Astrocyte (in vitro differentiated cells and primary cell): ENCODE measurements around the gene DCST1. TPM values are rescaled to one million over a fixed set of nuclear protein-coding genes. Genes with fewer than 3 reads are reported as not detected.
A peak's percentile ranks its signal among the peaks of the same experiment; 100 is the strongest.

Experiments used
- DNase-seq: peaks from one replicate; pipeline ENCODE4 v3.0.0-alpha.2; 2010; ENCODE audit warnings: low read depth
- FAIRE-seq: peaks from 2 replicates; lab custom pipeline; 2011; peaks lifted over from hg19 to GRCh38; lab: Jason Lieb, UNC
- H2AFZ ChIP-seq: 2 replicates; pipeline ENCODE4 v1.6.0; 2012; ENCODE audit warnings: low read depth, low read length, inconsistent platforms
- H3K27ac ChIP-seq: 2 replicates; pipeline ENCODE4 v1.5.1; 2011; ENCODE audit warnings: low read depth, low read length, inconsistent platforms
- H3K27me3 ChIP-seq: 2 replicates; pipeline ENCODE4 v1.6.0; 2011; ENCODE audit warnings: low read length, inconsistent platforms; ENCODE audit not compliant: insufficient read depth
- H3K36me3 ChIP-seq: 2 replicates; pipeline ENCODE4 v1.5.1; 2011; ENCODE audit warnings: low read length, inconsistent platforms; ENCODE audit not compliant: insufficient read depth
- H3K4me1 ChIP-seq: 2 replicates; pipeline ENCODE4 v1.5.1; 2011; ENCODE audit warnings: low read length, inconsistent platforms; ENCODE audit not compliant: insufficient read depth
- H3K4me2 ChIP-seq: 2 replicates; pipeline ENCODE4 v1.6.0; 2012; ENCODE audit warnings: low read length, inconsistent platforms
- H3K4me3 ChIP-seq: 2 replicates; pipeline ENCODE4 v1.5.1; 2011; ENCODE audit warnings: low read depth, mild to moderate bottlenecking, low read length, inconsistent platforms; ENCODE audit not compliant: insufficient read depth
- H3K79me2 ChIP-seq: 2 replicates; pipeline ENCODE4 v1.6.0; 2012; ENCODE audit warnings: mild to moderate bottlenecking, low read length, inconsistent platforms; ENCODE audit not compliant: insufficient read depth
- H3K9ac ChIP-seq: 2 replicates; pipeline ENCODE4 v1.6.0; 2012; ENCODE audit warnings: mild to moderate bottlenecking, low read length, inconsistent platforms
- H3K9me3 ChIP-seq: 2 replicates; pipeline ENCODE4 v1.5.1; 2012; ENCODE audit warnings: low read depth, mild to moderate bottlenecking, low read length, inconsistent platforms; ENCODE audit not compliant: insufficient read depth
- H4K20me1 ChIP-seq: 2 replicates; pipeline ENCODE4 v1.6.0; 2012; ENCODE audit warnings: low read length, inconsistent platforms; ENCODE audit not compliant: insufficient read depth
- H3K27ac Mint-ChIP-seq: one replicate; pipeline ENCODE4 v1.8.0; 2021; ENCODE audit warnings: mild to moderate bottlenecking, mixed read lengths; ENCODE audit not compliant: unreplicated experiment
- H3K27me3 Mint-ChIP-seq: one replicate; pipeline ENCODE4 v1.8.0; 2021; ENCODE audit warnings: low read depth, mixed read lengths; ENCODE audit not compliant: unreplicated experiment
- H3K36me3 Mint-ChIP-seq: one replicate; pipeline ENCODE4 v1.8.0; 2021; ENCODE audit warnings: low read depth, mixed read lengths; ENCODE audit not compliant: unreplicated experiment
- H3K4me1 Mint-ChIP-seq: one replicate; pipeline ENCODE4 v1.8.0; 2021; ENCODE audit warnings: low read depth, mixed read lengths; ENCODE audit not compliant: unreplicated experiment
- H3K4me3 Mint-ChIP-seq: one replicate; pipeline ENCODE4 v1.8.0; 2021; ENCODE audit warnings: mild to moderate bottlenecking, moderate library complexity, mixed read lengths; ENCODE audit not compliant: unreplicated experiment
- H3K9me3 Mint-ChIP-seq: one replicate; pipeline ENCODE4 v1.8.0; 2021; ENCODE audit warnings: mild to moderate bottlenecking, mixed read lengths; ENCODE audit not compliant: unreplicated experiment
- CTCF ChIP-seq: IDR thresholded peaks from 2 replicates; pipeline ENCODE4 v1.5.1; 2011; ENCODE audit warnings: low read depth, mild to moderate bottlenecking, inconsistent platforms, low read length, moderate library complexity; ENCODE audit not compliant: insufficient read depth
- EZH2 ChIP-seq: IDR thresholded peaks from 2 replicates; pipeline ENCODE4 v1.6.1; 2012; ENCODE audit warnings: mild to moderate bottlenecking, low read length, inconsistent platforms; ENCODE audit not compliant: insufficient read depth
- total RNA-seq: library from RNA; stranded (reverse); gene quantifications from 2 replicates; pipeline ENCODE4 v1.2.1, GENCODE V29; 2021

DCST1 gene
- total RNA-seq, 1 donor from 2014 or later: not detected

DNA sequence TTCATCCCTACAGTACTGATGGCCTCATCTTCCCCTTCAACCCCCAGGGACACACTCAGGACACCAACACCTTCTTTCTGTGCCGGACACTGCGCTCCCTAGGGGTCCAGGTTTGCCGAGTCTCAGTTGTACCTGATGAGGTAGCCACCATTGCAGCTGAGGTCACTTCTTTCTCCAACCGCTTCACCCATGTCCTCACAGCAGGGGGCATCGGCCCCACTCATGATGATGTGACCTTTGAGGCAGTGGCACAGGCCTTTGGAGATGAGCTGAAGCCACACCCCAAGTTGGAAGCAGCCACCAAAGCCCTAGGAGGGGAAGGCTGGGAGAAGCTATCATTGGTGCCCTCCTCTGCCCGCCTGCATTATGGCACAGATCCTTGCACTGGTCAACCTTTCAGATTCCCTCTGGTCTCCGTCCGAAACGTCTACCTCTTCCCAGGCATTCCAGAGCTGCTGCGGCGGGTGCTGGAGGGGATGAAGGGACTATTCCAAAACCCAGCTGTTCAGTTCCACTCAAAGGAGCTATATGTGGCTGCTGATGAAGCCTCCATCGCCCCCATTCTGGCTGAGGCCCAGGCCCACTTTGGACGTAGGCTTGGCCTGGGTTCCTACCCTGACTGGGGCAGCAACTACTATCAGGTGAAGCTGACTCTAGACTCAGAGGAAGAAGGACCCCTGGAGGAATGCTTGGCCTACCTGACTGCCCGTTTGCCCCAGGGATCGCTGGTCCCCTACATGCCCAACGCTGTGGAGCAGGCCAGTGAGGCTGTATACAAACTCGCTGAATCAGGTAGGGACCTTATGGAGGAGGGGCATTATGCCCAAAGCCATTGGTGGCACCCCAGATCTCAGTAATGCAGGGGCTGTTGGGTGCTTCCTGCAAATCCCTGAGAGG is 45.3 kb upstream of the DCST1 start:
- no peak overlapping the region for H3K4me3 Mint-ChIP-seq
- DNase-seq: no peak
- peaks cover 14% of the 10 kb centered on the region for H3K4me1 Mint-ChIP-seq
- H3K9ac ChIP-seq: no peak overlapping the region
- no peak overlapping the region for H3K4me3 ChIP-seq
- peaks cover 56% of the 10 kb centered on the region for H3K79me2 ChIP-seq
- H3K4me2 ChIP-seq: no peak overlapping the region
- H3K27me3 Mint-ChIP-seq: no peaks in the 10 kb centered on the region
- no peak for FAIRE-seq
- H3K27me3 ChIP-seq: no peaks in the 10 kb centered on the region
- H3K4me1 ChIP-seq: peaks cover 8% of the 10 kb centered on the region
- H3K36me3 Mint-ChIP-seq: peaks cover 9% of the 10 kb centered on the region
- peaks cover 24% of the 10 kb centered on the region for H3K36me3 ChIP-seq
- no peaks in the 10 kb centered on the region for H3K9me3 ChIP-seq
- no peak for TF ChIP-seq EZH2
- no peak for TF ChIP-seq CTCF
- no peak overlapping the region for H3K27ac Mint-ChIP-seq
- H4K20me1 ChIP-seq: peaks cover 29% of the 10 kb centered on the region
- no peaks in the 10 kb centered on the region for H3K9me3 Mint-ChIP-seq
- no peak overlapping the region for H2AFZ ChIP-seq
- H3K27ac ChIP-seq: no peak overlapping the region

- Histone ChIP-seq H3K27me3 (no peaks in the 10 kb centered on the region), H3K9me3 (no peaks in the 10 kb centered on the region), H3K27ac (no peak overlapping the region), H3K9ac (no peak overlapping the region), H3K79me2 (peaks cover 46% of the 10 kb centered on the region), H3K4me1 (peaks cover 7% of the 10 kb centered on the region), H3K36me3 (peaks cover 24% of the 10 kb centered on the region), H2AFZ (no peak overlapping the region), H4K20me1 (peaks cover 29% of the 10 kb centered on the region), H3K4me2 (no peak overlapping the region), H3K4me3 (no peak overlapping the region)
- Mint-ChIP-seq H3K27ac (no peak overlapping the region), H3K4me3 (peak overlapping the region; percentile 40), H3K36me3 (peaks cover 9% of the 10 kb centered on the region), H3K9me3 (no peaks in the 10 kb centered on the region), H3K4me1 (peaks cover 19% of the 10 kb centered on the region), H3K27me3 (no peaks in the 10 kb centered on the region)
- TF ChIP-seq EZH2: no peak
- no peak for TF ChIP-seq CTCF
- DNase-seq: no peak
- FAIRE-seq: no peak
Observed at GRCh38 chr1:154989195-154989860, 44.3 kb upstream of the DCST1 start.
